Measurements from ENCODE around the gene CUEDC1. TPM values are rescaled to one million over a fixed set of nuclear protein-coding genes. Genes with fewer than 3 reads are reported as not detected.

The CUEDC1 gene
- total RNA-seq, 4 donors from 2014 or later, result 7.5 to 14.3 (median 12.7) TPM

GRCh38 chr17:57834146-57834741 lies 121.0 kb downstream of the CUEDC1 start:
- DNase-seq (ENCODE audit: low spot score in 2 of 2), result no peak
- intact Hi-C loops (cut with DNase I; ENCODE audit: low total_unique reads), result loop anchor here (5.0 kb wide), 1 partner anchor 162 kb away; no protein-coding TSS in a partner anchor
- H3K4me3 ChIP-seq (ENCODE audit: low read depth, poor library complexity, severe bottlenecking), result no peak overlapping the region
- TF ChIP-seq POLR2A (IDR thresholded peaks at IDR 0.05), result no peak
- TF ChIP-seq CTCF (IDR thresholded peaks at IDR 0.05), result no peak
- WGBS, 2 donors, result 48 to 51% methylated on average over 13 of the region's 13 CpGs

GRCh38 chr17:57833179-57833939 lies 121.9 kb downstream of the CUEDC1 start:
- TF ChIP-seq POLR2A (IDR thresholded peaks at IDR 0.05), result no peak
- peak in 1 of 3 donors; percentile 31 for TF ChIP-seq CTCF (IDR thresholded peaks at IDR 0.05)
- intact Hi-C loops (cut with DNase I; ENCODE audit: low total_unique reads), result loop anchor here (5.0 kb wide), 1 partner anchor 161 kb away; no protein-coding TSS in a partner anchor
- 9% methylated on average over 13 of the region's 13 CpGs for WGBS, 2 donors
- H3K4me3 ChIP-seq (ENCODE audit: low read depth, poor library complexity, severe bottlenecking), result no peak overlapping the region
- peak; percentile 59 to 89 for DNase-seq (ENCODE audit: low spot score in 2 of 2)

GRCh38 chr17:57832314-57833178 lies 122.7 kb downstream of the CUEDC1 start:
- no peak for DNase-seq (ENCODE audit: low spot score in 2 of 2)
- intact Hi-C loops (cut with DNase I; ENCODE audit: low total_unique reads), result loop anchor here (5.0 kb wide), 1 partner anchor 160 kb away; no protein-coding TSS in a partner anchor

GRCh38 chr17:57830880-57831279 lies 124.3 kb downstream of the CUEDC1 start:
- TF ChIP-seq POLR2A (IDR thresholded peaks at IDR 0.05) (no peak), CTCF (IDR thresholded peaks at IDR 0.05) (no peak)
- WGBS, 2 donors, result 88 to 91% methylated on average over 7 of the region's 7 CpGs
- no peak for DNase-seq (ENCODE audit: low spot score in 2 of 2)
- intact Hi-C loops (cut with DNase I; ENCODE audit: low total_unique reads), result loop anchor here (5.0 kb wide), 1 partner anchor 159 kb away; no protein-coding TSS in a partner anchor
- no peak overlapping the region for H3K4me3 ChIP-seq (ENCODE audit: low read depth, poor library complexity, severe bottlenecking)

More at GRCh38 chr17:57832314-57833178, 122.7 kb downstream of the CUEDC1 start:
- no peak for TF ChIP-seq POLR2A (IDR thresholded peaks at IDR 0.05)
- TF ChIP-seq CTCF (IDR thresholded peaks at IDR 0.05), result no peak
- 18 to 19% methylated on average over 12 of the region's 12 CpGs for WGBS, 2 donors
- H3K4me3 ChIP-seq (ENCODE audit: low read depth, poor library complexity, severe bottlenecking), result no peak overlapping the region

- TF ChIP-seq POLR2A (IDR thresholded peaks at IDR 0.05) (no peak), CTCF (IDR thresholded peaks at IDR 0.05) (no peak)
- WGBS, 2 donors, result 77 to 79% methylated on average over 15 of the region's 15 CpGs
- DNase-seq (ENCODE audit: low spot score in 2 of 2), result no peak
- H3K4me3 ChIP-seq (ENCODE audit: low read depth, poor library complexity, severe bottlenecking), result no peak overlapping the region
- intact Hi-C loops (cut with DNase I; ENCODE audit: low total_unique reads), result no loop called here
Measured at GRCh38 chr17:57823469-57824401, 131.5 kb downstream of the CUEDC1 start.

Measured in lower leg skin (tissue), 4 donors.